HepG2 (cell line): ENCODE measurements around the gene ZBTB46. TPM values are rescaled to one million over a fixed set of nuclear protein-coding genes. Genes with fewer than 3 reads are reported as not detected.

Source experiments
- HNRNPK ChIP-seq: fragments of 200-400 bp; formaldehyde crosslinking; IDR thresholded peaks from 2 replicates; pipeline ENCODE4 v1.6.1; 2018; ENCODE audit warnings: low read length, low read depth, moderate library complexity, mild to moderate bottlenecking; ENCODE audit not compliant: poor library complexity, severe bottlenecking
- HNRNPUL1 ChIP-seq: fragments of 200-400 bp; formaldehyde crosslinking; IDR thresholded peaks from 2 replicates; pipeline ENCODE4 v1.6.1; 2017; ENCODE audit warnings: low read depth, mild to moderate bottlenecking, low read length, moderate library complexity
- JDP2 ChIP-seq: sonication (generic); formaldehyde crosslinking; IDR thresholded peaks from 2 replicates; pipeline ENCODE4 v1.8.1; 2022; ENCODE audit warnings: missing genetic modification reagents, borderline replicate concordance
- MYC ChIP-seq: sonication (generic); formaldehyde crosslinking; IDR thresholded peaks from 2 replicates; pipeline ENCODE4 v1.9.0; 2021; ENCODE audit warnings: missing genetic modification reagents, borderline replicate concordance
- RAD21 ChIP-seq: fragments of 450-650 bp; formaldehyde crosslinking; IDR thresholded peaks from 2 replicates; pipeline ENCODE4 v1.5.0; 2020; ENCODE audit warnings: mild to moderate bottlenecking
- SMAD1 ChIP-seq: sonication (generic); formaldehyde crosslinking; IDR thresholded peaks from 2 replicates; pipeline ENCODE4 v1.4.0; 2020; ENCODE audit warnings: missing genetic modification reagents, low read depth, mild to moderate bottlenecking, borderline replicate concordance
- ZNF333 ChIP-seq: sonication (generic); formaldehyde crosslinking; IDR thresholded peaks from 2 replicates; pipeline ENCODE4 v1.4.0; 2020; ENCODE audit warnings: mild to moderate bottlenecking, missing genetic modification reagents, borderline replicate concordance
- ZNF432 ChIP-seq: sonication (generic); formaldehyde crosslinking; IDR thresholded peaks from 2 replicates; pipeline ENCODE4 v1.5.0; 2020; ENCODE audit warnings: missing genetic modification reagents, mild to moderate bottlenecking, borderline replicate concordance
- ZNF703 ChIP-seq: sonication (generic); formaldehyde crosslinking; IDR thresholded peaks from 2 replicates; pipeline ENCODE4 v1.5.1; 2020; ENCODE audit warnings: missing genetic modification reagents, mild to moderate bottlenecking, moderate library complexity, borderline replicate concordance
- ZNF713 ChIP-seq: sonication (generic); formaldehyde crosslinking; IDR thresholded peaks from 2 replicates; pipeline ENCODE4 v1.4.0; 2020; ENCODE audit warnings: mild to moderate bottlenecking, missing genetic modification reagents
- ZNF768 ChIP-seq: sonication (generic); formaldehyde crosslinking; IDR thresholded peaks from 2 replicates; pipeline ENCODE4 v1.4.0; 2020; ENCODE audit warnings: missing genetic modification reagents
- ZNF83 ChIP-seq: sonication (generic); formaldehyde crosslinking; IDR thresholded peaks from 2 replicates; pipeline ENCODE4 v1.4.0; 2020; ENCODE audit warnings: missing genetic modification reagents, mild to moderate bottlenecking, borderline replicate concordance
- polyA plus RNA-seq, 8 experiments: library from polyadenylated mRNA; depleted of rRNA in 3 of 8; stranded (reverse) in 7 of 8; unstranded in 1 of 8; fragments of >200 nt; fragmentation: Illumina TruSeq in 4 of 8; extraction: Trizol in 4 of 8; gene quantifications; 2 replicates each; pipeline versions ENCODE4 v1.2.1 to v1.2.3, GENCODE V29; 2011 to 2016; ENCODE audit warnings: low read depth in 4 of 8, missing spikeins in 1 of 8, mixed read lengths in 1 of 8; ENCODE audit not compliant: insufficient read depth in 1 of 8
- total RNA-seq, 5 experiments: library from RNA; depleted of rRNA; stranded (reverse); fragments of >200 nt; fragmentation: Illumina TruSeq; extraction: Trizol; gene quantifications; 2 replicates each; pipeline ENCODE4 v1.2.3, GENCODE V29; 2016; ENCODE audit warnings: low read depth in 1 of 5
- TF ChIP-seq, protein P1 (sequence below): sonication (generic); formaldehyde crosslinking; IDR thresholded peaks from 2 replicates; pipeline ENCODE4 v1.9.0; 2021; ENCODE audit warnings: mild to moderate bottlenecking, missing genetic modification reagents
- TF ChIP-seq, protein P2 (sequence below): sonication (generic); formaldehyde crosslinking; IDR thresholded peaks from 2 replicates; pipeline ENCODE4 v1.8.0; 2022; ENCODE audit warnings: low read depth, missing genetic modification reagents
- TF ChIP-seq, protein P3 (sequence below): sonication (generic); formaldehyde crosslinking; IDR thresholded peaks from 2 replicates; pipeline ENCODE4 v1.4.0; 2020; ENCODE audit warnings: missing genetic modification reagents
- TF ChIP-seq, protein P4 (sequence below): sonication (generic); formaldehyde crosslinking; IDR thresholded peaks from 2 replicates; pipeline ENCODE4 v1.9.0; 2021; ENCODE audit warnings: missing genetic modification reagents, borderline replicate concordance

The ZBTB46 gene
- total and polyA plus RNA-seq, 2 of the 13 experiments (the other 11 are each of a cell fraction or from before 2014, with no cell fraction given), result 1.6 to 13.5 TPM

DNA sequence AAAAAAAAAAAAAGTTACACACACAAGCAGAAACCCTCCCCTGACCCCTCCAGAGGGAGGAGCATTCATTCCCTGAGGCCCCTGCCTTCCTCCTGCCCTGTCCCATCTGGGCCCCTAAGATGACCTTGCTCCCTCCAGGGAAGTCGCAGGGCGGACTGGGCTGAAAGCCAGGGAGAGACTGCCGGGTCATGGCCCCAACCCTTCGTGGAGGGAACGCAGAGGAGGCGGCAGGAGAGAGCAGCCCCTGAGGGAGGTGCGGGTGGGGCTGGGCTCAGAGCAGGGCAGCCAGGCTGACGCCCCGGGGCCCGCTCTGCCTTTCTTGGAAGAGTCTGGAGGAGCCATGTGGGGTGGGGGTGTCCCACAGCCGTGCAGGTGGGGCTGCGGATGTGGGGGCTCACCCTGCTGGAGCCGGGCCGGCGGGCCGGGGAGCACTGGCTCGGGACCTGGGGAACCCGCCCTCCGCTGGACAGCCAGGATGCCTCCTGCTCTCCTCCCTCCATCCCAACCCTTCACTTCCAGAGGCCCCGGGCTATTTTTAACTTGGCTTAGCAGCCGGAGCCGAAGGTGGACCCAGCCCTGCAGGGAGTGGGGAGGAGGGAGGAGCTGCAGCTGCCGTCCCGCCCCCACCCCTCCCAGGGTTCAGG lies 15.2 kb upstream of the ZBTB46 start (continued):
- TF ChIP-seq, protein P1, sequence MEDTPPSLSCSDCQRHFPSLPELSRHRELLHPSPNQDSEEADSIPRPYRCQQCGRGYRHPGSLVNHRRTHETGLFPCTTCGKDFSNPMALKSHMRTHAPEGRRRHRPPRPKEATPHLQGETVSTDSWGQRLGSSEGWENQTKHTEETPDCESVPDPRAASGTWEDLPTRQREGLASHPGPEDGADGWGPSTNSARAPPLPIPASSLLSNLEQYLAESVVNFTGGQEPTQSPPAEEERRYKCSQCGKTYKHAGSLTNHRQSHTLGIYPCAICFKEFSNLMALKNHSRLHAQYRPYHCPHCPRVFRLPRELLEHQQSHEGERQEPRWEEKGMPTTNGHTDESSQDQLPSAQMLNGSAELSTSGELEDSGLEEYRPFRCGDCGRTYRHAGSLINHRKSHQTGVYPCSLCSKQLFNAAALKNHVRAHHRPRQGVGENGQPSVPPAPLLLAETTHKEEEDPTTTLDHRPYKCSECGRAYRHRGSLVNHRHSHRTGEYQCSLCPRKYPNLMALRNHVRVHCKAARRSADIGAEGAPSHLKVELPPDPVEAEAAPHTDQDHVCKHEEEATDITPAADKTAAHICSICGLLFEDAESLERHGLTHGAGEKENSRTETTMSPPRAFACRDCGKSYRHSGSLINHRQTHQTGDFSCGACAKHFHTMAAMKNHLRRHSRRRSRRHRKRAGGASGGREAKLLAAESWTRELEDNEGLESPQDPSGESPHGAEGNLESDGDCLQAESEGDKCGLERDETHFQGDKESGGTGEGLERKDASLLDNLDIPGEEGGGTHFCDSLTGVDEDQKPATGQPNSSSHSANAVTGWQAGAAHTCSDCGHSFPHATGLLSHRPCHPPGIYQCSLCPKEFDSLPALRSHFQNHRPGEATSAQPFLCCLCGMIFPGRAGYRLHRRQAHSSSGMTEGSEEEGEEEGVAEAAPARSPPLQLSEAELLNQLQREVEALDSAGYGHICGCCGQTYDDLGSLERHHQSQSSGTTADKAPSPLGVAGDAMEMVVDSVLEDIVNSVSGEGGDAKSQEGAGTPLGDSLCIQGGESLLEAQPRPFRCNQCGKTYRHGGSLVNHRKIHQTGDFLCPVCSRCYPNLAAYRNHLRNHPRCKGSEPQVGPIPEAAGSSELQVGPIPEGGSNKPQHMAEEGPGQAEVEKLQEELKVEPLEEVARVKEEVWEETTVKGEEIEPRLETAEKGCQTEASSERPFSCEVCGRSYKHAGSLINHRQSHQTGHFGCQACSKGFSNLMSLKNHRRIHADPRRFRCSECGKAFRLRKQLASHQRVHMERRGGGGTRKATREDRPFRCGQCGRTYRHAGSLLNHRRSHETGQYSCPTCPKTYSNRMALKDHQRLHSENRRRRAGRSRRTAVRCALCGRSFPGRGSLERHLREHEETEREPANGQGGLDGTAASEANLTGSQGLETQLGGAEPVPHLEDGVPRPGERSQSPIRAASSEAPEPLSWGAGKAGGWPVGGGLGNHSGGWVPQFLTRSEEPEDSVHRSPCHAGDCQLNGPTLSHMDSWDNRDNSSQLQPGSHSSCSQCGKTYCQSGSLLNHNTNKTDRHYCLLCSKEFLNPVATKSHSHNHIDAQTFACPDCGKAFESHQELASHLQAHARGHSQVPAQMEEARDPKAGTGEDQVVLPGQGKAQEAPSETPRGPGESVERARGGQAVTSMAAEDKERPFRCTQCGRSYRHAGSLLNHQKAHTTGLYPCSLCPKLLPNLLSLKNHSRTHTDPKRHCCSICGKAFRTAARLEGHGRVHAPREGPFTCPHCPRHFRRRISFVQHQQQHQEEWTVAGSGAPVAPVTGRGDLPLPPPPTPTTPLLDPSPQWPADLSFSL (CRISPR knock-in tag), result no peak
- TF ChIP-seq ZNF83 (CRISPR knock-in tag), result no peak
- TF ChIP-seq, protein P2, sequence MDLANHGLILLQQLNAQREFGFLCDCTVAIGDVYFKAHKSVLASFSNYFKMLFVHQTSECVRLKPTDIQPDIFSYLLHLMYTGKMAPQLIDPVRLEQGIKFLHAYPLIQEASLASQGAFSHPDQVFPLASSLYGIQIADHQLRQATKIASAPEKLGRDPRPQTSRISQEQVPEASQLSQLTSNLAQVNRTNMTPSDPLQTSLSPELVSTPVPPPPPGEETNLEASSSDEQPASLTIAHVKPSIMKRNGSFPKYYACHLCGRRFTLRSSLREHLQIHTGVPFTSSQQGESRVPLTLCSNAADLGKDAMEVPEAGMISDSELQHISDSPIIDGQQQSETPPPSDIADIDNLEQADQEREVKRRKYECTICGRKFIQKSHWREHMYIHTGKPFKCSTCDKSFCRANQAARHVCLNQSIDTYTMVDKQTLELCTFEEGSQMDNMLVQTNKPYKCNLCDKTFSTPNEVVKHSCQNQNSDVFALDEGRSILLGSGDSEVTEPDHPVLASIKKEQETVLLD, result no peak
- no peak for TF ChIP-seq ZNF333 (CRISPR knock-in tag)
- TF ChIP-seq MYC (CRISPR knock-in tag), result no peak
- peak; percentile 25; the same call in 1 of the 2 replicates for TF ChIP-seq ZNF768 (CRISPR knock-in tag)
- TF ChIP-seq SMAD1 (CRISPR knock-in tag), result no peak; the same call in 1 of the 2 replicates
- no peak for TF ChIP-seq HNRNPUL1
- TF ChIP-seq, protein P3, sequence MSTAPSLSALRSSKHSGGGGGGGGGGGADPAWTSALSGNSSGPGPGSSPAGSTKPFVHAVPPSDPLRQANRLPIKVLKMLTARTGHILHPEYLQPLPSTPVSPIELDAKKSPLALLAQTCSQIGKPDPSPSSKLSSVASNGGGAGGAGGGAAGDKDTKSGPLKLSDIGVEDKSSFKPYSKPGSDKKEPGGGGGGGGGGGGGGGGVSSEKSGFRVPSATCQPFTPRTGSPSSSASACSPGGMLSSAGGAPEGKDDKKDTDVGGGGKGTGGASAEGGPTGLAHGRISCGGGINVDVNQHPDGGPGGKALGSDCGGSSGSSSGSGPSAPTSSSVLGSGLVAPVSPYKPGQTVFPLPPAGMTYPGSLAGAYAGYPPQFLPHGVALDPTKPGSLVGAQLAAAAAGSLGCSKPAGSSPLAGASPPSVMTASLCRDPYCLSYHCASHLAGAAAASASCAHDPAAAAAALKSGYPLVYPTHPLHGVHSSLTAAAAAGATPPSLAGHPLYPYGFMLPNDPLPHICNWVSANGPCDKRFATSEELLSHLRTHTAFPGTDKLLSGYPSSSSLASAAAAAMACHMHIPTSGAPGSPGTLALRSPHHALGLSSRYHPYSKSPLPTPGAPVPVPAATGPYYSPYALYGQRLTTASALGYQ (CRISPR knock-in tag), result no peak; the same call in 1 of the 2 replicates
- no peak for TF ChIP-seq ZNF713 (CRISPR knock-in tag)
- TF ChIP-seq, protein P4, sequence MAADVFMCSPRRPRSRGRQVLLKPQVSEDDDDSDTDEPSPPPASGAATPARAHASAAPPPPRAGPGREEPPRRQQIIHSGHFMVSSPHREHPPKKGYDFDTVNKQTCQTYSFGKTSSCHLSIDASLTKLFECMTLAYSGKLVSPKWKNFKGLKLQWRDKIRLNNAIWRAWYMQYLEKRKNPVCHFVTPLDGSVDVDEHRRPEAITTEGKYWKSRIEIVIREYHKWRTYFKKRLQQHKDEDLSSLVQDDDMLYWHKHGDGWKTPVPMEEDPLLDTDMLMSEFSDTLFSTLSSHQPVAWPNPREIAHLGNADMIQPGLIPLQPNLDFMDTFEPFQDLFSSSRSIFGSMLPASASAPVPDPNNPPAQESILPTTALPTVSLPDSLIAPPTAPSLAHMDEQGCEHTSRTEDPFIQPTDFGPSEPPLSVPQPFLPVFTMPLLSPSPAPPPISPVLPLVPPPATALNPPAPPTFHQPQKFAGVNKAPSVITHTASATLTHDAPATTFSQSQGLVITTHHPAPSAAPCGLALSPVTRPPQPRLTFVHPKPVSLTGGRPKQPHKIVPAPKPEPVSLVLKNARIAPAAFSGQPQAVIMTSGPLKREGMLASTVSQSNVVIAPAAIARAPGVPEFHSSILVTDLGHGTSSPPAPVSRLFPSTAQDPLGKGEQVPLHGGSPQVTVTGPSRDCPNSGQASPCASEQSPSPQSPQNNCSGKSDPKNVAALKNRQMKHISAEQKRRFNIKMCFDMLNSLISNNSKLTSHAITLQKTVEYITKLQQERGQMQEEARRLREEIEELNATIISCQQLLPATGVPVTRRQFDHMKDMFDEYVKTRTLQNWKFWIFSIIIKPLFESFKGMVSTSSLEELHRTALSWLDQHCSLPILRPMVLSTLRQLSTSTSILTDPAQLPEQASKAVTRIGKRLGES, result no peak
- TF ChIP-seq JDP2, result no peak
- TF ChIP-seq ZNF703 (CRISPR knock-in tag), result no peak
- TF ChIP-seq ZNF432, result no peak
- TF ChIP-seq RAD21, result no peak
- TF ChIP-seq HNRNPK, result peak; percentile 43
